ENCODE results near the gene OPCML.

Gene OPCML

GRCh38 chr11:132463295-132464002 is 1068.9 kb downstream of the OPCML start:
- DNase-seq (ENCODE audit: low read depth in 1 of 2, low spot score in 1 of 2) = no peak

- no peak for DNase-seq (ENCODE audit: low read depth in 1 of 2, low spot score in 1 of 2)
These were observed 1072.6 kb downstream of the OPCML start for GRCh38 chr11:132459736-132460135.

GRCh38 chr11:132457445-132457844 is 1074.9 kb downstream of the OPCML start:
- no peak for DNase-seq (ENCODE audit: low read depth in 1 of 2, low spot score in 1 of 2)

GRCh38 chr11:132456751-132457328 is 1075.5 kb downstream of the OPCML start:
- DNase-seq (ENCODE audit: low read depth in 1 of 2, low spot score in 1 of 2) = no peak

GRCh38 chr11:132455044-132455443 is 1077.3 kb downstream of the OPCML start:
- DNase-seq (ENCODE audit: low read depth in 1 of 2, low spot score in 1 of 2) = no peak

- DNase-seq (ENCODE audit: low read depth in 1 of 2, low spot score in 1 of 2) = no peak
These were observed 1078.9 kb downstream of the OPCML start for GRCh38 chr11:132453406-132453805.

GRCh38 chr11:132452616-132453015 is 1079.7 kb downstream of the OPCML start:
- DNase-seq (ENCODE audit: low read depth in 1 of 2, low spot score in 1 of 2) = no peak

- no peak for DNase-seq (ENCODE audit: low read depth in 1 of 2, low spot score in 1 of 2)
These were observed 1080.2 kb downstream of the OPCML start for GRCh38 chr11:132451942-132452601.

- no peak for DNase-seq (ENCODE audit: low read depth in 1 of 2, low spot score in 1 of 2)
These were observed 1081.7 kb downstream of the OPCML start for GRCh38 chr11:132450631-132451030.

GRCh38 chr11:132448334-132448995 is 1083.8 kb downstream of the OPCML start:
- no peak for DNase-seq (ENCODE audit: low read depth in 1 of 2, low spot score in 1 of 2)

GRCh38 chr11:132447761-132448160 is 1084.5 kb downstream of the OPCML start:
- DNase-seq (ENCODE audit: low read depth in 1 of 2, low spot score in 1 of 2) = no peak

- no peak for DNase-seq (ENCODE audit: low read depth in 1 of 2, low spot score in 1 of 2)
These were observed 1086.4 kb downstream of the OPCML start for GRCh38 chr11:132445859-132446291.

GRCh38 chr11:132444911-132445310 is 1087.4 kb downstream of the OPCML start:
- no peak for DNase-seq (ENCODE audit: low read depth in 1 of 2, low spot score in 1 of 2)

GRCh38 chr11:132439711-132440255 is 1092.5 kb downstream of the OPCML start:
- no peak for DNase-seq (ENCODE audit: low read depth in 1 of 2, low spot score in 1 of 2)

- no peak for DNase-seq (ENCODE audit: low read depth in 1 of 2, low spot score in 1 of 2)
These were observed 1093.9 kb downstream of the OPCML start for GRCh38 chr11:132438418-132438817.

- DNase-seq (ENCODE audit: low read depth in 1 of 2, low spot score in 1 of 2) = no peak
These were observed 1101.8 kb downstream of the OPCML start for GRCh38 chr11:132430429-132431062.

GRCh38 chr11:132429685-132430084 is 1102.6 kb downstream of the OPCML start:
- DNase-seq (ENCODE audit: low read depth in 1 of 2, low spot score in 1 of 2) = no peak

- DNase-seq (ENCODE audit: low read depth in 1 of 2, low spot score in 1 of 2) = no peak
These were observed 1104.7 kb downstream of the OPCML start for GRCh38 chr11:132427611-132428010.

- DNase-seq (ENCODE audit: low read depth in 1 of 2, low spot score in 1 of 2) = no peak
These were observed 1107.9 kb downstream of the OPCML start for GRCh38 chr11:132424433-132424832.

GRCh38 chr11:132423266-132423665 is 1109.0 kb downstream of the OPCML start:
- no peak for DNase-seq (ENCODE audit: low read depth in 1 of 2, low spot score in 1 of 2)

GRCh38 chr11:132422722-132423121 is 1109.6 kb downstream of the OPCML start:
- DNase-seq (ENCODE audit: low read depth in 1 of 2, low spot score in 1 of 2) = no peak
